ENCODE data around the gene DISP1. TPM values are rescaled to one million over a fixed set of nuclear protein-coding genes. Genes with fewer than 3 reads are reported as not detected.

DISP1 gene
- total and polyA plus RNA-seq, 2 donors, result 2.0 to 2.2 TPM

GRCh38 chr1:222815440-222815765, 564 bp downstream of the DISP1 start:
- H3K27me3 ChIP-seq (ENCODE audit: control insufficient read depth in 2 of 2, insufficient read depth in 1 of 2, low read length in 1 of 2), result no peaks in the 10 kb centered on the region
- H3K36me3 ChIP-seq (ENCODE audit: control insufficient read depth in 2 of 2, insufficient read depth in 2 of 2, low read length in 1 of 2), result no peaks in the 10 kb centered on the region
- H3K27ac ChIP-seq (ENCODE audit: low read depth in 1 of 2, low read length in 1 of 2), result peak overlapping the region in 1 of 2 donors; percentile 70
- peaks cover 3 to 11% of the 10 kb centered on the region in 2 donors for H3K4me1 ChIP-seq (ENCODE audit: control insufficient read depth in 2 of 2, insufficient read depth in 2 of 2, low read length in 2 of 2)
- peak in 1 of 9 donors; percentile 9 for DNase-seq (ENCODE audit: low read depth in 6 of 9, low spot score in 9 of 9)
- peak overlapping the region; percentile 97 for H3K4me3 ChIP-seq (ENCODE audit: low read length in 2 of 2)
- peaks cover 0 to 4% of the 10 kb centered on the region in 2 donors for H3K9me3 ChIP-seq (ENCODE audit: control insufficient read depth in 2 of 2, insufficient read depth in 1 of 2, low read length in 1 of 2)
- WGBS, result 5% methylated on average over 11 of the region's 11 CpGs

GRCh38 chr1:222817529-222817928, 2.7 kb downstream of the DISP1 start:
- peaks cover 3 to 11% of the 10 kb centered on the region in 2 donors for H3K4me1 ChIP-seq (ENCODE audit: control insufficient read depth in 2 of 2, insufficient read depth in 2 of 2, low read length in 2 of 2)
- 97% methylated on average over 1 of the region's 1 CpG for WGBS
- H3K9me3 ChIP-seq (ENCODE audit: control insufficient read depth in 2 of 2, insufficient read depth in 1 of 2, low read length in 1 of 2), result peaks cover 0 to 4% of the 10 kb centered on the region in 2 donors
- H3K36me3 ChIP-seq (ENCODE audit: control insufficient read depth in 2 of 2, insufficient read depth in 2 of 2, low read length in 1 of 2), result no peaks in the 10 kb centered on the region
- DNase-seq (ENCODE audit: low read depth in 6 of 9, low spot score in 9 of 9), result no peak
- H3K27me3 ChIP-seq (ENCODE audit: control insufficient read depth in 2 of 2, insufficient read depth in 1 of 2, low read length in 1 of 2), result no peaks in the 10 kb centered on the region
- H3K4me3 ChIP-seq (ENCODE audit: low read length in 2 of 2), result no peak overlapping the region
- no peak overlapping the region for H3K27ac ChIP-seq (ENCODE audit: low read depth in 1 of 2, low read length in 1 of 2)

- peaks cover 3 to 11% of the 10 kb centered on the region in 2 donors for H3K4me1 ChIP-seq (ENCODE audit: control insufficient read depth in 2 of 2, insufficient read depth in 2 of 2, low read length in 2 of 2)
- H3K36me3 ChIP-seq (ENCODE audit: control insufficient read depth in 2 of 2, insufficient read depth in 2 of 2, low read length in 1 of 2), result no peaks in the 10 kb centered on the region
- no peaks in the 10 kb centered on the region for H3K27me3 ChIP-seq (ENCODE audit: control insufficient read depth in 2 of 2, insufficient read depth in 1 of 2, low read length in 1 of 2)
- H3K27ac ChIP-seq (ENCODE audit: low read depth in 1 of 2, low read length in 1 of 2), result no peak overlapping the region
- 94% methylated on average over 1 of the region's 1 CpG for WGBS
- no peak for DNase-seq (ENCODE audit: low read depth in 6 of 9, low spot score in 9 of 9)
- H3K4me3 ChIP-seq (ENCODE audit: low read length in 2 of 2), result no peak overlapping the region
- peaks cover 0 to 4% of the 10 kb centered on the region in 2 donors for H3K9me3 ChIP-seq (ENCODE audit: control insufficient read depth in 2 of 2, insufficient read depth in 1 of 2, low read length in 1 of 2)
Measured at GRCh38 chr1:222818171-222818570, 3.3 kb downstream of the DISP1 start.

GRCh38 chr1:222820171-222820712, 5.4 kb downstream of the DISP1 start:
- peaks cover 0 to under 1% of the 10 kb centered on the region in 2 donors for H3K9me3 ChIP-seq (ENCODE audit: control insufficient read depth in 2 of 2, insufficient read depth in 1 of 2, low read length in 1 of 2)
- no peak overlapping the region for H3K4me3 ChIP-seq (ENCODE audit: low read length in 2 of 2)
- H3K36me3 ChIP-seq (ENCODE audit: control insufficient read depth in 2 of 2, insufficient read depth in 2 of 2, low read length in 1 of 2), result no peaks in the 10 kb centered on the region
- H3K27ac ChIP-seq (ENCODE audit: low read depth in 1 of 2, low read length in 1 of 2), result no peak overlapping the region
- H3K27me3 ChIP-seq (ENCODE audit: control insufficient read depth in 2 of 2, insufficient read depth in 1 of 2, low read length in 1 of 2), result no peaks in the 10 kb centered on the region
- peaks cover 3 to 4% of the 10 kb centered on the region in 2 donors for H3K4me1 ChIP-seq (ENCODE audit: control insufficient read depth in 2 of 2, insufficient read depth in 2 of 2, low read length in 2 of 2)
- 97% methylated on average over 4 of the region's 4 CpGs for WGBS
- no peak for DNase-seq (ENCODE audit: low read depth in 6 of 9, low spot score in 9 of 9)

- Histone ChIP-seq H3K9me3 (ENCODE audit: control insufficient read depth in 2 of 2, insufficient read depth in 1 of 2, low read length in 1 of 2) (no peaks in the 10 kb centered on the region), H3K4me1 (ENCODE audit: control insufficient read depth in 2 of 2, insufficient read depth in 2 of 2, low read length in 2 of 2) (no peaks in the 10 kb centered on the region), H3K27me3 (ENCODE audit: control insufficient read depth in 2 of 2, insufficient read depth in 1 of 2, low read length in 1 of 2) (no peaks in the 10 kb centered on the region), H3K36me3 (ENCODE audit: control insufficient read depth in 2 of 2, insufficient read depth in 2 of 2, low read length in 1 of 2) (no peaks in the 10 kb centered on the region), H3K27ac (ENCODE audit: low read depth in 1 of 2, low read length in 1 of 2) (no peak overlapping the region), H3K4me3 (ENCODE audit: low read length in 2 of 2) (no peak overlapping the region)
- DNase-seq (ENCODE audit: low read depth in 6 of 9, low spot score in 9 of 9), result no peak
- 97% methylated on average over 4 of the region's 4 CpGs for WGBS
Measured at GRCh38 chr1:222821239-222821638, 6.4 kb downstream of the DISP1 start.

GRCh38 chr1:222823695-222824094, 8.9 kb downstream of the DISP1 start:
- H3K9me3 ChIP-seq (ENCODE audit: control insufficient read depth in 2 of 2, insufficient read depth in 1 of 2, low read length in 1 of 2), result no peaks in the 10 kb centered on the region
- no peak overlapping the region for H3K27ac ChIP-seq (ENCODE audit: low read depth in 1 of 2, low read length in 1 of 2)
- WGBS, result 94% methylated on average over 3 of the region's 3 CpGs
- H3K4me1 ChIP-seq (ENCODE audit: control insufficient read depth in 2 of 2, insufficient read depth in 2 of 2, low read length in 2 of 2), result no peaks in the 10 kb centered on the region
- H3K27me3 ChIP-seq (ENCODE audit: control insufficient read depth in 2 of 2, insufficient read depth in 1 of 2, low read length in 1 of 2), result no peaks in the 10 kb centered on the region
- no peak for DNase-seq (ENCODE audit: low read depth in 6 of 9, low spot score in 9 of 9)
- H3K36me3 ChIP-seq (ENCODE audit: control insufficient read depth in 2 of 2, insufficient read depth in 2 of 2, low read length in 1 of 2), result no peaks in the 10 kb centered on the region
- H3K4me3 ChIP-seq (ENCODE audit: low read length in 2 of 2), result no peak overlapping the region

GRCh38 chr1:222824641-222825040, 9.8 kb downstream of the DISP1 start:
- Histone ChIP-seq H3K27me3 (ENCODE audit: control insufficient read depth in 2 of 2, insufficient read depth in 1 of 2, low read length in 1 of 2) (no peaks in the 10 kb centered on the region), H3K4me3 (ENCODE audit: low read length in 2 of 2) (no peak overlapping the region), H3K27ac (ENCODE audit: low read depth in 1 of 2, low read length in 1 of 2) (no peak overlapping the region), H3K9me3 (ENCODE audit: control insufficient read depth in 2 of 2, insufficient read depth in 1 of 2, low read length in 1 of 2) (no peaks in the 10 kb centered on the region), H3K36me3 (ENCODE audit: control insufficient read depth in 2 of 2, insufficient read depth in 2 of 2, low read length in 1 of 2) (no peaks in the 10 kb centered on the region), H3K4me1 (ENCODE audit: control insufficient read depth in 2 of 2, insufficient read depth in 2 of 2, low read length in 2 of 2) (no peaks in the 10 kb centered on the region)
- no peak for DNase-seq (ENCODE audit: low read depth in 6 of 9, low spot score in 9 of 9)
- 95% methylated on average over 3 of the region's 3 CpGs for WGBS

GRCh38 chr1:222828939-222829338, 14.1 kb downstream of the DISP1 start:
- Histone ChIP-seq H3K9me3 (ENCODE audit: control insufficient read depth in 2 of 2, insufficient read depth in 1 of 2, low read length in 1 of 2) (no peaks in the 10 kb centered on the region), H3K36me3 (ENCODE audit: control insufficient read depth in 2 of 2, insufficient read depth in 2 of 2, low read length in 1 of 2) (no peaks in the 10 kb centered on the region), H3K4me1 (ENCODE audit: control insufficient read depth in 2 of 2, insufficient read depth in 2 of 2, low read length in 2 of 2) (no peaks in the 10 kb centered on the region), H3K27ac (ENCODE audit: low read depth in 1 of 2, low read length in 1 of 2) (no peak overlapping the region), H3K4me3 (ENCODE audit: low read length in 2 of 2) (no peak overlapping the region), H3K27me3 (ENCODE audit: control insufficient read depth in 2 of 2, insufficient read depth in 1 of 2, low read length in 1 of 2) (no peaks in the 10 kb centered on the region)
- DNase-seq (ENCODE audit: low read depth in 6 of 9, low spot score in 9 of 9), result no peak

GRCh38 chr1:222829868-222830267, 15.0 kb downstream of the DISP1 start:
- DNase-seq (ENCODE audit: low read depth in 6 of 9, low spot score in 9 of 9), result no peak
- H3K4me1 ChIP-seq (ENCODE audit: control insufficient read depth in 2 of 2, insufficient read depth in 2 of 2, low read length in 2 of 2), result no peaks in the 10 kb centered on the region
- no peaks in the 10 kb centered on the region for H3K36me3 ChIP-seq (ENCODE audit: control insufficient read depth in 2 of 2, insufficient read depth in 2 of 2, low read length in 1 of 2)
- H3K27me3 ChIP-seq (ENCODE audit: control insufficient read depth in 2 of 2, insufficient read depth in 1 of 2, low read length in 1 of 2), result no peaks in the 10 kb centered on the region
- no peak overlapping the region for H3K4me3 ChIP-seq (ENCODE audit: low read length in 2 of 2)
- no peaks in the 10 kb centered on the region for H3K9me3 ChIP-seq (ENCODE audit: control insufficient read depth in 2 of 2, insufficient read depth in 1 of 2, low read length in 1 of 2)
- H3K27ac ChIP-seq (ENCODE audit: low read depth in 1 of 2, low read length in 1 of 2), result no peak overlapping the region

All from thymus (tissue), 11 donors.